K562 (cell line): ENCODE measurements around the gene ZSCAN2. TPM values are rescaled to one million over a fixed set of nuclear protein-coding genes. Genes with fewer than 3 reads are reported as not detected.
A peak's percentile ranks its signal among the peaks of the same experiment; 100 is the strongest.

ENCODE experiments used
- ARID1B ChIP-seq: fragments of 450-650 bp; IDR thresholded peaks from 2 replicates; pipeline ENCODE4 v1.6.1; 2016; ENCODE audit warnings: antibody characterized with exemption, mild to moderate bottlenecking, inconsistent platforms
- CBFA2T3 ChIP-seq: fragments of 450-650 bp; IDR thresholded peaks from 2 replicates; pipeline ENCODE4 v1.6.1; 2017
- DEAF1 ChIP-seq: fragments of 450-650 bp; formaldehyde crosslinking; IDR thresholded peaks from 2 replicates; pipeline ENCODE4 v1.4.0; 2020; ENCODE audit warnings: mild to moderate bottlenecking, moderate library complexity
- DNMT1 ChIP-seq: fragments of 450-650 bp; IDR thresholded peaks from 2 replicates; pipeline ENCODE4 v1.6.1; 2016; ENCODE audit warnings: antibody characterized with exemption, mild to moderate bottlenecking
- ELK1 ChIP-seq: sonication (generic); formaldehyde crosslinking; IDR thresholded peaks from 2 replicates; pipeline ENCODE4 v1.8.1; 2022; ENCODE audit warnings: missing genetic modification reagents
- MITF ChIP-seq: IDR thresholded peaks from 2 replicates; pipeline ENCODE4 v1.6.1; 2014; ENCODE audit warnings: antibody characterized with exemption
- POLR2A ChIP-seq: fragments of 450-650 bp; conservative IDR thresholded peaks from 2 replicates; pipeline ENCODE4 v1.6.1; 2016
- REST ChIP-seq, 2 experiments: fragments of 450-650 bp; formaldehyde crosslinking in 1 of 2; IDR thresholded peaks; 2 replicates each; pipeline versions ENCODE4 v1.4.0 to v1.6.1; 2014 to 2020; ENCODE audit warnings: mild to moderate bottlenecking in 2 of 2, borderline replicate concordance in 1 of 2, low read depth in 1 of 2
- SFPQ ChIP-seq: fragments of 200-400 bp; formaldehyde crosslinking; IDR thresholded peaks from 2 replicates; pipeline ENCODE4 v1.6.1; 2017; ENCODE audit warnings: mild to moderate bottlenecking, low read depth, low read length, moderate library complexity
- ZNF76 ChIP-seq: fragments of 250-450 bp; sonication (Bioruptor Pico); IDR thresholded peaks from 2 replicates; pipeline ENCODE4 v1.4.0; 2020; ENCODE audit warnings: mild to moderate bottlenecking, moderate library complexity, borderline replicate concordance
- ZNF780A ChIP-seq: fragments of 250-450 bp; sonication (Bioruptor Pico); IDR thresholded peaks from 2 replicates; pipeline ENCODE4 v1.5.0; 2021; ENCODE audit warnings: mild to moderate bottlenecking
- polyA plus RNA-seq, 8 experiments: library from polyadenylated mRNA; depleted of rRNA in 4 of 8; stranded (reverse) in 5 of 8; unstranded in 3 of 8; fragments of >200 nt; fragmentation: Nextera tagmentation in 2 of 8; fragmentation: Illumina TruSeq in 1 of 8; extraction: Ambion mirVana in 2 of 8; extraction: Trizol in 1 of 8; gene quantifications; 2 replicates each; pipeline versions ENCODE4 v1.2.1 to v1.2.3, GENCODE V29; 2011 to 2014; ENCODE audit warnings: inconsistent platforms in 1 of 8, missing spikeins in 1 of 8
- total RNA-seq, 7 experiments: library from RNA; depleted of rRNA in 6 of 7; stranded (reverse); fragments of >200 nt in 6 of 7; fragmentation: Illumina TruSeq in 2 of 7; extraction: Trizol in 2 of 7; gene quantifications; 2 replicates each; pipeline versions ENCODE4 v1.2.1 to v1.2.3, GENCODE V29; 2011 to 2021; ENCODE audit warnings: low replicate concordance in 1 of 7

ZSCAN2 gene
- total and polyA plus RNA-seq, 9 of the 15 experiments (the other 6 are each of a cell fraction or from before 2014, with no cell fraction given), result 1.7 to 14.2 (median 6.6) TPM

- TF ChIP-seq REST (IDR thresholded peaks at IDR 0.05; ENCODE audit: borderline replicate concordance), result peak; percentile 79
- TF ChIP-seq REST (CRISPR knock-in tag; IDR thresholded peaks at IDR 0.05; ENCODE audit: low read depth), result no peak
- TF ChIP-seq DNMT1, result no peak
- TF ChIP-seq CBFA2T3, result no peak
- TF ChIP-seq ARID1B, result no peak
- TF ChIP-seq DEAF1 (CRISPR knock-in tag), result peak; percentile 61; the same call in 1 of the 2 replicates
- TF ChIP-seq ZNF780A, result no peak
- TF ChIP-seq MITF, result no peak
- no peak for TF ChIP-seq ZNF76 (CRISPR knock-in tag)
- TF ChIP-seq POLR2A, result no peak
- TF ChIP-seq SFPQ, result no peak
- TF ChIP-seq ELK1, result no peak
Measured at GRCh38 chr15:84598993-84599392, 1.8 kb upstream of the ZSCAN2 start (continued).
